HG03135 (cell line): Measurements from ENCODE around the gene TC2N.
"Not testable (repeated sequence)": the region's sequence is repeated elsewhere in the genome, so short reads cannot be mapped to it uniquely, and the experiment has no call there.

ENCODE experiments used
- ATAC-seq: cut with Tn5 transposase; IDR thresholded peaks from one replicate; pipeline ENCODE4 v1.9.1; 2021; ENCODE audit warnings: mild to moderate bottlenecking, moderate library complexity; ENCODE audit not compliant: unreplicated experiment

TC2N gene

DNA sequence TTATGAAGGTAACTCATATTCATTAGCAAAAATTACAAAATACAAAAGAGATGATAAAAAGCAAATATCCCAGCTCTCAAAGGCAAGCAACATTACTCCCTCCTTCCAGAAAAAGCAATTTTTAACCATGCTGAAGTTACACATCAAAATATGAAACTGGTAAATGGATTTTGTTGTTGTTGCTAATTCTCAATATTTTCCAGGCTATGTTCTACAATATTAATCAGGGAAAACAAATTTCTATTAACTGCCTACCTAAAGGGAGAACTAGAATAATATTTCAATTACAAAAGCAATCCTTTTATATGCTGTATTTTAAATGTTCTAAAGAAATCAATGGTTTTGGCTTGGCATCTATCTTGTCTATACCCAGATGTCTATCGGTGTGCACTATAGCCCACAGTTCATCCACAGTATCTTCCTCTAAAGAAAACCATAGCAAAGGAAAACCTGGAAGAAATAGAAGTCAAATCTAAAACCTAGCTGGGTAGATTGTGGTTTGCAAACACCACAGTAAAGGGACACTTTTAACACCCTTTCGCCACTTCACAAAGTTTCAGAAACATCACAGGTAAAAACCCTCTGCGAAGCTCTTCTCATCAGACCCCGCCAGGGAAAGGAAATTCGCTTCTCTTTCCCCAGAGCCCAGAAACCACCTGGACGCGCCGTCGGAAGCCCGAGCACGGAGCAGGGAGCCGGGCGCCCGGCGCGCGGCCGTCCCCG, 32.0 kb downstream of the TC2N start:
- peak; percentile 13 for ATAC-seq

- ATAC-seq, result no peak
Measured at GRCh38 chr14:91834571-91834970, 32.8 kb downstream of the TC2N start.

DNA sequence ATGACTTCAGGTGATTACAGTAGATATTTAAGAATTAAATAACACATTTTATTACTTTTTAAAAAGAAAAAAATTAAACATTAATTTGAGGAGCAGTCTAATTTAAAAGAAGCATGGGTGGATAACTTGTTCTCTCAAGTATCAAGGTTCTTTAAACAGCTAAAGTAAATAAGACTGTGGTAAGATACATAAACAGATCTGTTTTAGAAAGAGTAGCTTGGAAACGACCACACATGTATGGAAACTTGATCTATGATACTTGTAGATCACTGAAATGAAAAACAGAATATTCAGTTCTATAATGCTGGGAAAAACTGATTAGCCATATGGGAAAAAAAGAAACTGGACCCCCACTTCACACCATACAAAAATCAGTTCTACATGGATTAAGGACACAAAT, 36.0 kb downstream of the TC2N start:
- ATAC-seq, result no peak

DNA sequence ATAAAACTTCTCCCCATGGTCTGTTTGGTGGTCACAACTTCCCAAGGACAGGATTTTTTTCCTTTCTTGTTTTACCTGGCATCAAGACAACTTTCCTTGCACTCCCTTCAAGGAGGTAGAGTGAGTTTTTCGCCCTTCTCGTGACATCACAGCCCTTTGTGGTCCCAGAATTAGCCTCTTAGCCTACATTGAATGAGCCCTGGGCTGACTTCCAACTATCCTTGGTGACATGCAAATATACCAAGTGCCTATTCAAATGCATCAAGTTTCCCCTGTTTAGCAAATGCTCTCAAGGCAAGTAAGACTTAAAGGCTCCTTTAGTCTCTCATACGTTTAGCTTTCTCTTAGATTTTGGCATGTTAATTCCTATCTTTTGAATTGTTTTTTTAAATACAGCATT, 36.6 kb downstream of the TC2N start:
- ATAC-seq, result peak; percentile 79

- no peak for ATAC-seq
Measured at GRCh38 chr14:91829511-91829910, 37.8 kb downstream of the TC2N start.

GRCh38 chr14:91827746-91828145, 39.6 kb downstream of the TC2N start:
- ATAC-seq, result no peak

- ATAC-seq, result peak; percentile 65
Measured at GRCh38 chr14:91817566-91818325, 49.6 kb downstream of the TC2N start.

DNA sequence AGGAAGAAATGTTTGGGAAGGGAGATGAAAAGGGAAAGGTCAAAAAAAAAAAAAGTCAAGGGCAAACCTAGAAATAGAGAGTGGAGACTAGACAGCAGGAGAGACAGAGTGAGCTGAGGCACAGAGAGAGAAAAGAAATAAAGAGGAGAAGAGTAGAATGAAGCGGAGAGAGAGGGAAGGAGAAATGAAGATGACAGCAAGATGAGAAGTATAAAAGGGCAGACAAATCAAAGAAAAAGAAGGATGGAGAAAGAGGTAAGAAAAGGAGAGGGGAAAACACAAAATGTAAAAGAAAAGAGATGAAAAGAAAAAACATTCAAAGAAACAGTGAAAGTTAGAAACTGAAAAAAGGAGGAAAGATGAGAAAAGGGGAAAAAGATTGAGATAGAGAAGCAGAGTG, 53.0 kb downstream of the TC2N start:
- ATAC-seq, result no peak

GRCh38 chr14:91810699-91811098, 56.6 kb downstream of the TC2N start:
- ATAC-seq, result no peak

DNA sequence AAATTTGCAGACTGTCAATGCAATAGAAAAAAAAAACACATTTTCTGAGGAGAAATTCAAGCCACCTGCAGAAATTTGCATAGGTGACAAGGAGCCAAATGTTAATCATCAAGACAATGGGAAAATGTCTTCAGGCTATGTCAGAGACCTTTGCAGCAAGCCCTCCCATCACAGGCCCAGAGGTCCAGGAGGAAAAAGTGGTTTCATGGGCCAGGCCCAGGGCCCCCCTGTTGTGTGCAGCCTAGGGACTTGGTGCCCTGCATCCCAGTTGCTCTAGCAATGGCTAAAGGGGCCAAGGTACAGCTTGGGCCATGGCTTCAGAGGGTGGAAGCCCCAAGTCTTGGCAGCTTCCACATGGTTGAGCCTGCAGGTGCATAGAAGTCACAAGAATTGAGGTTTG, 60.6 kb downstream of the TC2N start:
- ATAC-seq, result no peak

GRCh38 chr14:91806094-91806493, 61.2 kb downstream of the TC2N start:
- not testable (repeated sequence) for ATAC-seq

- no peak for ATAC-seq
Measured at GRCh38 chr14:91805659-91806058, 61.7 kb downstream of the TC2N start.

- ATAC-seq, result no peak
Measured at GRCh38 chr14:91801358-91801757, 66.0 kb downstream of the TC2N start.

DNA sequence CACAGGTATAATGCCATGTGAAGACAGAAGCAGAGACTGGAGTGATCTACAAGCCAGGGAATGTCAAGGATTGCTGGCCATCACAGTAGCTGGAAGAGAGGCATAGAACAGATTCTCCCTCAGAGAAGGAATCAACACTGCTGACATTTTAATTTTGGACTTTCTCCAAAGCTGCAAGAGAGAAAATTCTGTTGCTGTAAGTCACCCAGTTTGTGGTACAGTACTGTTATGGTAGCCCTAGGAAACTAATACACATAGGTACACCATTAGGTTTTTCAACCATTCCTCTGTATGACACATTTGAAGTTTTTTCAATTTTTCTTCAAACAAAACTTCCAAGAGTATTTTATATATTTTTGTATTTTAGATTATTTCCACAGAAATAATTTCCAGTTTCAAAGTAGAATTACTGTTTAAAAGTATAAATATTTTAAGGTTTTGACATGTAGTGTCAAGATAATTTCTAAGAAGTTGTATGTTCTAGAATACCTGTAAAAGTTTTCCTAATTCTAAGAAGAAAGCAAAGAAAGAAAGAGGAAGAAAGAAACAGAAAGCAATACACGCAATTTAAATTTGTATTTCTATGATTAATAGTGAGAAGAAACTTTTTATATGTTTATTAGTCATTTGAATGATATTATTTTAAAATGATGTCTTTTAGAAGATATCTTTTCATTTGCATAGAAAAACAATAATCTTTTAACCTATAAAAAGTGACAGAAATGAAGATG, 70.6 kb downstream of the TC2N start:
- no peak for ATAC-seq

DNA sequence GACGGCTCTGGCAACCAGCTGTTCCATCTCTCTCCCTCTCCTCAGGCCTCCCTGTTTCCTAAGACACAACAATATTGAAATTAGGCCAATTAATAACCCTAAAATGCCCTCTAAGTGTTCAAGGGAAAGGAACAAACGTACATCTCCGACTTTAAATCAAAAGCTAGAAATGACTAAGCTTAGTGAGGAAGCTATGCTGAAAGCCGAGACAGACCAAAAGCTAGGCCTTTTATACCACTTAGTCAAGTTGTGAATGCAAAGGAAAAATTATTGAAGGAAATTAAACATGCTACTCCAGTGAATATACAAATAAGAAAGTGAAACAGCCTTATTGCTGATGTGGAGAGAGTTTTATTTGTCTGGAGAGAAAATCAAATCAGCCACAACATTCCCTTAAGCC, 73.6 kb downstream of the TC2N start:
- no peak for ATAC-seq

DNA sequence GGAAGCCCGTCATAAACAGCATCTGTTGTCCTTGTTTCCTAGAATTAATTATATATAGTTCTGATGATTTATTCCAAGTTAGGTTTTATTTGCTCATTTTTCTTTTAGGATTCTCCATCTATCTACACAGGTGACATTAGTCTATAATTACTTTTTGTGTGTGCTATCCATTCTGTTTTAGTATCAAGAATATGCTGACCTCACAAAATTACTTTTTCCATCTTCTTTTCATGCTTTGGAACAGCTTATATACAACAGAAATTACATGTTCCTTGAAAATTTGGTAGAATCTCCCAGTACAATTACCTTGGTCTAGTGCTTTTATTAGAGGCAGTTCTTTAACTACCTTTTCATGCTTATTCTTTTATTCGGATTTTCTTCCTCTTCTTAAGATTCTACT, 81.1 kb downstream of the TC2N start:
- no peak for ATAC-seq

- no peak for ATAC-seq
Measured at GRCh38 chr14:91780452-91780851, 86.9 kb downstream of the TC2N start.

GRCh38 chr14:91778217-91778616, 89.1 kb downstream of the TC2N start:
- no peak for ATAC-seq

DNA sequence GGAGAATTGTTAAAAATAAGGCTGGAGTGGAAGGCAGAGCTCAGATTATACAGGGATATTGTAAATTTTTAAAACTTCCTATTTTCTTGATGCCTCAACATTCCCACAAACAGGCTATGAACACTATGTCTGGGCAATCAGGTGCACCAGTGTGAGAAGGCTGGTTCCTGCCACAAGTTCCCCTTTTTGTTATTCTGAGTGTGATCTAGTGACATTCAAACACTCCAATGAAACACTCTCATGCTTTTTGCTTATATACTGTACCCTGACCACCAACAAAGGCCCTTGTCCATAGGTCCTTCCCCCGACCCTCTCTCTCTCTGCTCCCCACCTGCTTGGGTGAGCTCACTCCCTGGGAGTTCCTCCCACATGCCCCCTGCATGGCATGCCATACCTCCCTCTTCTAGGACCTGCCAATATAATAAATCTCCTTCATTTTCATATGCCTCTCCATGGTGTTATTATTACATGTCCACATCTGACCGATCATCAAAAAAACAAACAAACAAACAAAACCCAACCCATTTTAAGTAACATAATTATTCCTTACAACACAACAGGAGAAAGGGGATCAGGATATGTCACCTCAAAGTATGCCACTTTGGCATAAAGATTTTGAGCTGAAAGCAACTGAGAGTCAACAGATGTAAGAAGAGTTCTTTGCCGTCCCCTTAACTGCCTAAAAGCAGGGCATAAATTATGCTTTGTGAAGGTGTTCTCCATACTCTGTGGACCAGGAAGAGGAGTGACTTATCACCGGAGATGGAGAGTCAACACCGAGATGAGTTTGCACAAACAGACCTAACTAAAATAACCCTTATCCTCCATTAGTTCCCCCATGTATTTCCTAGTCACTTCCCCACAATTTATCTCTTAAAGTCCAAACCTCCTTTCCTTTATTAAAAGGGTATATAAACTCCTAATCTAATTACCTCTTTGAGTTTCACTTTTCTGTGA, 92.9 kb downstream of the TC2N start:
- ATAC-seq, result peak; percentile 47

DNA sequence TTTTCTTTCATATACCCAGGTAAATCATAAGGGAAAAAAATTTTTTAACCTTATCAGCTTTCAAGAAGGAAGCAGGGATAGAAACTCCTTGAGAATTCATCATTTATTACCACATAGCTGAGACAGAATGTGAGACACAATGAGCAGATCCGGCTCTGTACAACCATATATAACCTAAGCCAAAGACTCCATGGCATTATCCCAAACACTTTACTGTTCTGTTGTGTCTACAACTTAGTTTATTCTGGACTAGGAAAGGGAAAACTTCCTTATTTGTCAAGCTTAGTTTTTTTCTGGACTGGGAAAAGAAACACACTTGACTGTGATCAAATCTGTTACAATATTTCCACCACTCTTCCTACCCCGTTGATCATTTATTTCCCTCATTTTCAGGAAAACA, 97.2 kb downstream of the TC2N start:
- ATAC-seq, result no peak
